ENCODE results near the gene CRTAC1.

- TF ChIP-seq POLR2AphosphoS5 (IDR thresholded peaks at IDR 0.05) (no peak), POLR2A (IDR thresholded peaks at IDR 0.05) (no peak), CTCF (IDR thresholded peaks at IDR 0.05 in 8 of 11, conservative IDR thresholded peaks at IDR 0.05 in 3 of 11) (no peak)
These were observed 163.1 kb downstream of the CRTAC1 start for GRCh38 chr10:97867220-97867800.

All from spleen (tissue), 7 donors.